Stimulated activated CD4-positive, alpha-beta T cell treated with anti-CD3 and anti-CD28 coated beads, Interleukin-4, amount 100 ng/mL, for 1 hour (primary cell): ENCODE results near the gene NBEA.
"Not testable (repeated sequence)": the region's sequence is repeated elsewhere in the genome, so short reads cannot be mapped to it uniquely, and the experiment has no call there.

Experiments
- DNase-seq: peaks from one replicate; pipeline ENCODE4 v3.0.0-alpha.2; 2020

The NBEA gene

GRCh38 chr13:35093356-35093755 lies 151.3 kb downstream of the NBEA start:
- DNase-seq = no peak

DNA sequence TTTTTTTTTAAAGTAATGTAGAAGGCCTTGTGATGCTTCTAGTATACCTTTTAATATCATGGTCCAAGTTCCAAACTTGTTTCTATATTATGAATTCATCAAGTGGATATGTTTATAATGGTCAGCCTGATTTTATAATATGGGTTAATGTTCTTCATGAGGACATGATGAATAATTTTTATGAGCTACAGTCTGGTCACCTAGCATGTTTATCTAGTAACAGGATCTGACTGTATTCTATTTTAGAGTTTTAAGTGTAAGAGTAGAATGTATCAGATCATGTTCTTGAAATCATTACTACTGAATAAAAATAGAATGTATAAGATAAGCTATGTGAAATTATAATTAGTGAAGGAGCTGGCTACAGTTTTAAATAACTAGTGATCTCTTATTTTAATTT lies 164.7 kb downstream of the NBEA start:
- not testable (repeated sequence) for DNase-seq

DNA sequence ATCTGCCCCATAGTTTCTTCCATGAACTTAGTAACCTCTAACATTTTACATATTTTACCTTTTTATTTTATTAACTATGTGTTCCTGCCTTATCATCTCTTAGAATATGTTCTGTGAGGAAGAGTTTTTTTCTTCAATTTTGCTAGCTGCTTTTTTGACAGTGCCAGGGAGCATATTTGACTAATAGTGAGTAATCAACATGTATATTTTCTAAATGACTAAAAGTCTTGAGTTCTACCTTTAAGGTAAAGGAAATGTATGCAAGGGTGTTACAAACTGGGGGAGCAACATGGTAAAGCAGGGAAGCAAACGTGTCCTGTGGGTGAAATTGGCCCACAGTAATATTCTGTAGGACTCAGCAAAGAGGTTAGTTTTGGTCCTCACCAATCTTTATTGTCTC lies 165.5 kb downstream of the NBEA start:
- no peak for DNase-seq

- not testable (repeated sequence) for DNase-seq
Measured at GRCh38 chr13:35113612-35114011, 171.5 kb downstream of the NBEA start.

DNA sequence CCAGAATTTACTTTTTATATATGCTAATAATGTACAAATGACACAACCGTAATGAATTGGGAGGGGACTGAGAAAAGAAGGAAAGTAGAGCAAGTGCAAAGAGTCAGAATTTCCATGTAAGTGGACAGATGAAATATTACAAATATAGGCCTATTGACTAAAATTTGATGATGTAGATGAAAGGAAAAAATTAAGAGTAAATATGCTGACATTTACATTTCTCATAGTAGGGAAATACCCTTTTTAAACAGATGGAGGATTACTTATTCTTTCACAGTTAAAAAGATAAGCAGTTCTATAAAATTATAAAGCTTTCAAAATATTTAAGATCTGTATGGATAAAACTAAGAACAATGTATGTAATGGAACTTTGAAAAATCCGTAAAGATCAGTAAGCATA lies 185.4 kb downstream of the NBEA start:
- DNase-seq = no peak

DNA sequence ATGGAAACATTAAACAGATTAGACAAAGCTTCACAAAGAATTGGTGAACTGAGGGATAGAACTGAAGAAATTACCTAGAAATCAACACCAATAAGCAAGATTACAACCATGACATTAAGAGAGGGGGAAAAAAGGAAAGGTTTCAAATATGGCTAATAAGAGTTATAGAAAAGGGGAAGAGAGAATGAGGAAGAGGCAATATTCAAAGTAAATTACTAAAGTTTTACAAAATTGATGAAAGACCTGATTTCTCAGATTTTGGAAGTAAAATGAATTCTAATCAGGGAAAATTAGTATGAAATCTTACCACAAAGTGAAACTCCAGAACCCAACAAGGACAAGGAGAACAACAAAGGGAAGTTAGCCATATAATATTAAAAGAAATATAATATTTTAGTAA lies 187.4 kb downstream of the NBEA start:
- no peak for DNase-seq

DNA sequence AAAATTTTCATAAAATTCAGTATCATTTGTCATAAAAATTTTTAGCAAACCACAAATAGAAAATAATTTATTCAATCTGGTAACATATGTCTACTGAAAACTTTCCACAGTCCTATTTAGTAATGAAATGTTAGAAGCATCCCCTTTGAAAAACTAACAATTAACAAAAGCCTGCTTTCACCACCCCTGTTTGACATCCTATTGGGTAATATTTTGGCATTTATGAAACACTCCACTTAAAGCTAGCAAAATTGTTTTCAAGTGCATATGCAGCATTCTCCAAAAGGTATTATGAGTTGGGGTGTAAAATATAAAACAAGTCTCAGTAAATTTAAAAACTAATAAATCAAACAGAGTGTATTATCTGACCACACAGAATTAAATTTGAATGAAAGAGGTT lies 189.4 kb downstream of the NBEA start:
- no peak for DNase-seq

DNA sequence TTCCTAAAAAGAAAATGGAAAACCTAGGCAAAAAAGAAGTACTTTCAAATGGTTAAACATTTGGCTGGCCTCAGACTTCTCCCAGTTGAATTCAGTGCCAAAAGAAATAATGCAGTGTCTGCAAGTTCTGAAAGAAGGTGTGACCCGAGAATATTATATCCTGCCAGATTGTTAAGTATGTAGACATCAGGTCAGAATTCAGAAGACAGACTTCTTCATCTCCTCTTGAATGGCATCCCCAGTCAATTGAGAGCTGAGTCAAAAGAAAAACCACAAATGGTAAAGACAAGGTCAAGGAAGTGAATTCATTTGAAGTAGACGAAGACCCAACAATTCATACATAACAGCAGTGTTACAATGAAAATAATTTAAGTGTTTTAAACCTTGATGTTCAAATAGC lies 194.5 kb downstream of the NBEA start:
- DNase-seq = no peak

GRCh38 chr13:35139591-35139990 lies 197.5 kb downstream of the NBEA start:
- no peak for DNase-seq

GRCh38 chr13:35140321-35140720 lies 198.3 kb downstream of the NBEA start:
- DNase-seq = no peak

DNA sequence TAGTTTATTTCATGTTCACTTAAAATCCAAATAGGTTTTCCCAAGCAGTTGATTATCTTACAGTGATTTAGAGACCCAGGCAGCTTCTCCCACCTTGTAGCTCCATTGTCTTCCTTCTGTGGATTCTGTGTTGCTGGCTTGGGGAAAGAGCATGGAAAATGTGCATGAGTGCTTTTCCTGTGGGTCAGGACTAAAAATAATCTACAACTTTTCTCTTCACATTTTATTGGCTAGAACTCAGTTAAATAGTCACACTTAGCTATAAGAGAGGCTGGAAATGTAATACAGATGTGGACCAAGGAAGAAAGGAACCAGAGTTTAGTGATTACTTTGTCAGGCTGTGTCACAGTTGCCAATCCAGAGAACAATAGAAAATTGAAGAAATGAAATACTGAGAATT lies 198.8 kb downstream of the NBEA start:
- no peak for DNase-seq

DNA sequence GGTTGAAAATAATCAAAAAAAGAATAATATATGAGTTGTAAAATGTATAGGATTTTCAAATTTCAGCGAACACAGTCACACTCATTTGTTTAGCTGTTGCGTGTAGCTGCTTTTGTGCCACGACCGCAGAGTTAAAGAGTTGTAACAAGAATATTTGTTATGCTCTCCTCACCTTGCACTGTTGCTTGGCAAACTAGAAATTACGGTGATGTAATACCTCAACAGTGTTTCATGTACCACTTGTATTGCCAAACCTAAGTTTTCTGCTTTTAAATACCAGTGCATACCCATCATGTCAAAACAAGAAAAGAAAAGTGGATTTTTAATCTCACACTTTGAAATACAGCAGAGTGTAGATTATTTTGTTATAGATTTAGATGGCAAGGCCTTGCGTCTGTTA lies 201.1 kb downstream of the NBEA start:
- no peak for DNase-seq

DNA sequence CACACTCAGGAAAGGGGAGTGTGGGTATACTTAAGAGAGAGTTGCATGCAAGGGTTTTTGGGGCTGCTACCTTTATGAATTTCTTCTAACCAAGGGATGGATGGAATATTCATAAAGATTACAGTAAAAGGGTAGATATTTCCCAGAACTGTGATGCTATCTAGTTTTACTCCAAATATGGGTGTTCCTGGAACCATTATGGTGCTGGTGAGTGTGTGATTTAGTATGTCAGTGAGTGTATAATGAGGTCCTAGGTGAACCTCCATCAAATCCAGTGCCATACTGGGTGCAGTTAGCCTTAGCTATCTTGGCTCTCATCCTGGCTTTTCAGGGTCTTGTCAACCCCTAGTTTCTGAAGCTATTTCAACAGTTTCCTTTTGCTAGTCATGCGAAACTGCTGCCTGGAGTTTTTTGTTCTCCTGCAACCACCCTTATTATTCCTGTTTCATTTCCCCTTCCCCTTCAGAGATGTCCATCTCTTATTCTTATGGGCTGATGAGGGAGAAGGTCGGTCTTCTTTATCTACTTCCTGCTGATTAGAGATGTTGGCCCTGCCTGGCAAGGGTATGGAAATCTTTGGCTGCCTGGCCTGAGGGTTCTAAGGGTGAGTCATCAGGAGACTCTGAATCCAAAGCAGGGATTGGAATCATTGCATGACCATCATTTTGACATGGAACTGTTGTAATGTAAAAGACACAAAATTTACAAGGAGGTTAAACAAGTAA lies 202.3 kb downstream of the NBEA start:
- no peak for DNase-seq

GRCh38 chr13:35146686-35147085 lies 204.6 kb downstream of the NBEA start:
- no peak for DNase-seq

GRCh38 chr13:35157143-35157755 lies 215.2 kb downstream of the NBEA start:
- DNase-seq = no peak

DNA sequence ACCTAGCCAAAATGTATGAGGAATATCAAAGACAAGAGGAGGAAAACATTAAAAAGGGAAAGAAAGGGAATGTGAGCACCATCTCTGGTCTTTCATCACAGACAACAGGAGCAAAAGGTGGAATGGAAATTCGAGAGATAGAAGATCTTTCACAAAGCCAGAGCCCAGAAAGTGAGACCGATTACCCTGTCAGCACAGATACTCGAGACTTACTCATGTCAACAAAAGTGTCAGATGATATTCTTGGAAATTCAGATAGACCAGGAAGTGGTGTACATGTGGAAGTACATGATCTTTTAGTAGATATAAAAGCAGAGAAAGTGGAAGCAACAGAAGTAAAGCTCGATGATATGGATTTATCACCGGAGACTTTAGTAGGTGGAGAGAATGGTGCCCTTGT lies 217.0 kb downstream of the NBEA start:
- no peak for DNase-seq

GRCh38 chr13:35160896-35161295 lies 218.8 kb downstream of the NBEA start:
- no peak for DNase-seq

- no peak for DNase-seq
Measured at GRCh38 chr13:35162420-35162819, 220.3 kb downstream of the NBEA start.

DNA sequence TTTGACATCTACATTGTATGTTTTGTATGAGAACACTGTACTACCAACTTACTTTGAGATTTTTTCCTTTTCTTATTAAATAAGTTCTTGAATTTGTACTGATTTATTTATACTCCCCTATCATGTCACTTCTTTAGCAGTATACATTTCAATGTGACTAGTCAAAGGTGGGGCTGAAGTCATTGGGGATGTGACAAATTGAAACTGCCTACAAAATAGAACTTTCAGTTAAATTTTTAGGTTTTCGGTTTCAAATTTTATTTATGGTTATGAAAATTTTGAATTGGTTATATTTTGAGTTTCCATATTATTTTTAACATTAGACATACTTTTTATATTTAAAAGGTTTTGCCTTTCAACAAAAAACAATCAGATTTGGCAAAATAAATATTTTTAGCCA lies 221.6 kb downstream of the NBEA start:
- no peak for DNase-seq

DNA sequence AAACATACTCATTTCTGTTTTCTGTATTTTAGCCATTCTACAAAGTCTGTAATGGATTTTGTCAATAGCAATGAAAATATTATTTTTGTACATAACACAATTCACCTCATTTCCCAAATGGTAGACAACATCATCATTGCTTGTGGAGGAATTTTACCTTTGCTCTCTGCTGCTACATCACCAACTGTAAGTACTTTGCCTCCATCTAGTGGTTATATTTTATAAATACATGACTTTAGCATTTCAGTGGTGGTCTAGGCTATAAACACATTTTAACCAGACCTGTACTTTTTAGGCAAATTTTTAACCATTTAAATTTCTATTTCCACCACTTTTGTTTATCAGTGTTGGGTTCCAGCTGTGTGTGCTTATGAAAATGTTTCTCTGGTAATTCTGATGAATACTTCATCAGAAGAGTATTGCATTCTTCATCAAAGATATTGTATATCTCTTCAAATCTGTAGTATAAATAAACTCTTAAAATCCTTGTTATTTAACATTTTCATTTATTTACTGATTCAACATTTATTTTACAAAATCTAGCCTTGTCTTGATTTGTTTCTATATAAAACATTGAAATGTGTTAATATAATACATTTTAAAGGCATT lies 222.4 kb downstream of the NBEA start:
- DNase-seq = no peak

- no peak for DNase-seq
Measured at GRCh38 chr13:35165205-35165604, 223.1 kb downstream of the NBEA start.

- DNase-seq = no peak
Measured at GRCh38 chr13:35179494-35179893, 237.4 kb downstream of the NBEA start.

- no peak for DNase-seq
Measured at GRCh38 chr13:35179920-35180663, 238.0 kb downstream of the NBEA start.

GRCh38 chr13:35190241-35190640 lies 248.2 kb downstream of the NBEA start:
- no peak for DNase-seq
